Esophagus muscularis mucosa (tissue), 4 donors: ENCODE results near the gene SRSF3. TPM values are rescaled to one million over a fixed set of nuclear protein-coding genes. Genes with fewer than 3 reads are reported as not detected.
A peak's percentile ranks its signal among the peaks of the same experiment; 100 is the strongest.
"Not testable (repeated sequence)": the region's sequence is repeated elsewhere in the genome, so short reads cannot be mapped to it uniquely, and the experiment has no call there.

Source experiments
- DNase-seq: peaks from one replicate; pipeline ENCODE4 v3.0.0-alpha.2; 2017; ENCODE audit errors: extremely low spot score
- H3K27ac ChIP-seq, 4 donors: fragments of 200-600 bp; sonication (generic); replicated peaks in 1 of 4; 1 replicate in 3 of 4; 2 replicates in 1 of 4; pipeline ENCODE4 v1.5.1; 2016 to 2019; ENCODE audit warnings: mild to moderate bottlenecking in 1 of 4
- H3K27me3 ChIP-seq, 4 donors: fragments of 200-600 bp; sonication (generic); one replicate each; pipeline versions ENCODE4 v1.5.1 to v1.6.0; 2016 to 2019
- H3K36me3 ChIP-seq, 4 donors: fragments of 200-600 bp; sonication (generic); one replicate each; pipeline ENCODE4 v1.5.1; 2016 to 2019
- H3K4me1 ChIP-seq, 4 donors: fragments of 200-600 bp; sonication (generic); one replicate each; pipeline ENCODE4 v1.5.1; 2016 to 2019
- H3K4me3 ChIP-seq, 4 donors: fragments of 200-600 bp; sonication (generic); 1 replicate in 2 of 4; 2 replicates in 2 of 4; pipeline ENCODE4 v1.5.1; 2016 to 2019; ENCODE audit warnings: mild to moderate bottlenecking in 4 of 4, moderate library complexity in 1 of 4
- H3K9me3 ChIP-seq, 4 donors: fragments of 200-600 bp; sonication (generic); 1 replicate in 3 of 4; 2 replicates in 1 of 4; pipeline ENCODE4 v1.5.1; 2016 to 2019
- EP300 ChIP-seq: sonication (generic); formaldehyde crosslinking; IDR thresholded peaks from one replicate; pipeline ENCODE4 v1.6.1; 2017; ENCODE audit warnings: antibody characterized with exemption
- POLR2A ChIP-seq: fragments of 450-650 bp; IDR thresholded peaks from one replicate; pipeline ENCODE4 v1.6.1; 2017; ENCODE audit warnings: antibody characterized with exemption, moderate library complexity, mild to moderate bottlenecking, low read depth
- POLR2AphosphoS5 ChIP-seq, 2 donors: sonication (generic); formaldehyde crosslinking; IDR thresholded peaks; one replicate each; pipeline ENCODE4 v1.6.1; 2017; ENCODE audit warnings: antibody characterized with exemption in 2 of 2
- WGBS: methylation state at CpG from one replicate; pipeline ENCODE4 v1.1.5; 2018; 5-methylcytosine and 5-hydroxymethylcytosine counted together
- intact Hi-C: fragments of 100-400 bp; cut with DNase I; formaldehyde crosslinking; loops from one replicate; pipeline ENCODE4 v1.15.1; 2023
- total RNA-seq, 4 donors: library from RNA; depleted of rRNA; stranded (reverse); fragments of >200 nt; gene quantifications; one replicate each; pipeline versions ENCODE4 v1.1.0 to v1.2.1, GENCODE V29; 2016
- TF ChIP-seq, protein P1 (sequence below), 3 experiments: fragments of 200-600 bp in 2 of 3; fragments of 450-650 bp in 1 of 3; sonication (generic) in 2 of 3; IDR thresholded peaks; one replicate each; pipeline ENCODE4 v1.5.1; 2017 to 2019; ENCODE audit warnings: antibody characterized with exemption in 3 of 3, mild to moderate bottlenecking in 2 of 3, moderate library complexity in 1 of 3

SRSF3 gene
- total RNA-seq, 4 donors from 2014 or later: 149 to 226 (median 180) TPM

DNA sequence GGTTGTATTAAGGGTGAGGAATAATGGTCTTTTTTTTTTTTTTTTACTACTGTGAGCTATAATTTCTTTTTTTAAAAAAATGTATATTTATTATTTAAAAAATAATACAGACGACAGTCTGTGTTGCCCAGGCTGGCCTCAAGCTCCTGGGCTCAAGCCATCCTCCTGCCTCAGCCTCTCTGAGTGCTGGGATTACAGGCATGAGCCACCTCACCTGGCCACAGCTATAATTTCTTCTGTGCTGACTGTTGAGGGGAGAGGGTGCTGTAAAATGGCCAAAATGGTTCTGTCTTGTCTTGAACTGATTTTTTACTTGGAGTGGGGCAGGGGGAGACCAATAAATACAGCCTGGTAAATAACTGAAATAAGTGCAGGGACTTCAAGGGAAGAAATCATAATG lies 3.6 kb downstream of the SRSF3 start:
- peaks cover 53 to 63% (median 58%) of the 10 kb centered on the region in 4 donors for H3K36me3 ChIP-seq
- intact Hi-C loops: loop anchor here (5.0 kb wide), 1 partner anchor 155 kb away; the partner anchor contains the start of genes KCTD20 and PXT1
- WGBS: 10% methylated on average over 1 of the region's 1 CpG
- H3K4me1 ChIP-seq: peaks cover 67 to 74% (median 73%) of the 10 kb centered on the region in 4 donors
- no peaks in the 10 kb centered on the region for H3K27me3 ChIP-seq
- no peak for TF ChIP-seq POLR2A
- no peak for TF ChIP-seq EP300
- TF ChIP-seq, protein P1, sequence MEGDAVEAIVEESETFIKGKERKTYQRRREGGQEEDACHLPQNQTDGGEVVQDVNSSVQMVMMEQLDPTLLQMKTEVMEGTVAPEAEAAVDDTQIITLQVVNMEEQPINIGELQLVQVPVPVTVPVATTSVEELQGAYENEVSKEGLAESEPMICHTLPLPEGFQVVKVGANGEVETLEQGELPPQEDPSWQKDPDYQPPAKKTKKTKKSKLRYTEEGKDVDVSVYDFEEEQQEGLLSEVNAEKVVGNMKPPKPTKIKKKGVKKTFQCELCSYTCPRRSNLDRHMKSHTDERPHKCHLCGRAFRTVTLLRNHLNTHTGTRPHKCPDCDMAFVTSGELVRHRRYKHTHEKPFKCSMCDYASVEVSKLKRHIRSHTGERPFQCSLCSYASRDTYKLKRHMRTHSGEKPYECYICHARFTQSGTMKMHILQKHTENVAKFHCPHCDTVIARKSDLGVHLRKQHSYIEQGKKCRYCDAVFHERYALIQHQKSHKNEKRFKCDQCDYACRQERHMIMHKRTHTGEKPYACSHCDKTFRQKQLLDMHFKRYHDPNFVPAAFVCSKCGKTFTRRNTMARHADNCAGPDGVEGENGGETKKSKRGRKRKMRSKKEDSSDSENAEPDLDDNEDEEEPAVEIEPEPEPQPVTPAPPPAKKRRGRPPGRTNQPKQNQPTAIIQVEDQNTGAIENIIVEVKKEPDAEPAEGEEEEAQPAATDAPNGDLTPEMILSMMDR (IDR thresholded peaks at IDR 0.05): no peak
- H3K4me3 ChIP-seq: peak overlapping the region; percentile 75 to 85 (median 78)
- H3K9me3 ChIP-seq: no peaks in the 10 kb centered on the region
- DNase-seq: no peak
- peak overlapping the region in 1 of 4 donors; percentile 99 for H3K27ac ChIP-seq

DNA sequence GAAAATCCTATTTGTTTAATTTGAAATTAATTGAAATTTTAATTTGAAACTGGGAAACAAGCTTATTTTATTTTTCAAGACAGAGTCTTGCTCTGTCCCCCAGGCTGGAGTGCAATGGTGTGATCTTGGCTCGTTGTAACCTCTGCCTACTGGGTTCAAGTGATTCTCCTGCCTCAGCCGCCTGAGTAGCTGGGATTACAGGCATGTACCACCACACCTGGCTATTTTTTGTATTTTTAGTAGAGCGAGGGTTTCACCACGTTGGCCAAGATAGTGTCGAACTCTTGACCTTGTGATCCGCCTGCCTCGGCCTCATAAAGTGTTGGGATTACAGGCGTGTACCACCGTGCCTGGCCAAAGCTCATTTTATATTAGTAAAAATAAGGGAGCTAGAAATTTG lies 4.2 kb downstream of the SRSF3 start:
- peak overlapping the region; percentile 75 to 85 (median 78) for H3K4me3 ChIP-seq
- H3K9me3 ChIP-seq: no peaks in the 10 kb centered on the region
- intact Hi-C loops: loop anchor here (5.0 kb wide), 1 partner anchor 156 kb away; the partner anchor contains the start of genes KCTD20 and PXT1
- peaks cover 59 to 69% (median 64%) of the 10 kb centered on the region in 4 donors for H3K36me3 ChIP-seq
- peaks cover 68 to 74% (median 73%) of the 10 kb centered on the region in 4 donors for H3K4me1 ChIP-seq
- no peaks in the 10 kb centered on the region for H3K27me3 ChIP-seq
- TF ChIP-seq, protein P1 (IDR thresholded peaks at IDR 0.05): no peak
- TF ChIP-seq POLR2A: no peak
- no peak for TF ChIP-seq EP300
- no peak for TF ChIP-seq POLR2AphosphoS5 (IDR thresholded peaks at IDR 0.05)
- H3K27ac ChIP-seq: peak overlapping the region in 3 of 4 donors; percentile 2 to 99 (median 54)
- 31% methylated on average over 9 of the region's 9 CpGs for WGBS
- DNase-seq: no peak

DNA sequence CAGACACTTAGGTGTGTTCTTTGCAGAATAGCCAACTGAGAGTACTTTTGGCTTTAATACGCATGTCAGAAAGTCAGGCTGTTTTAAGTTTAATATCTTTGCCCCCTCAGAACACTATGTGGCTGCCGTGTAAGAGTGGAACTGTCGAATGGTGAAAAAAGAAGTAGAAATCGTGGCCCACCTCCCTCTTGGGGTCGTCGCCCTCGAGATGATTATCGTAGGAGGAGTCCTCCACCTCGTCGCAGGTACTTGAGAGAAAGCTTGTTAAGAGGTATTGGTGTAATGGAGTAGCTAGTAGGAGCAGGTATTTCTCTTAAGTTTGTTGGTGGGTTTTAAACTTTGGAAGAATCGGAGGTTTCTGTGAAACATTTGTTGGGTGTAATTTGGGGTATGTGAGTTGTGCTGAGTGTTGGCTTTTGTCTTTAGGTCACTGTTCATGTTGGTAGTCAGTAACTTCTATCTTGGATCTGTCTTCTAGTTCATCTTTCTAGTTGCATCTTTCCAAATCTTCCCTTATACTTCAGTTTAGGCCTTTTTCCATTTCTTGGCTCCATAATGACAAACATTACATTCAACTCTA lies 4.7 kb downstream of the SRSF3 start:
- H3K27me3 ChIP-seq: no peaks in the 10 kb centered on the region
- intact Hi-C loops: loop anchor here (5.0 kb wide), 1 partner anchor 157 kb away; the partner anchor contains the start of genes KCTD20 and PXT1
- peaks cover 64 to 74% (median 69%) of the 10 kb centered on the region in 4 donors for H3K36me3 ChIP-seq
- no peak for DNase-seq
- WGBS: 52% methylated on average over 11 of the region's 11 CpGs
- no peaks in the 10 kb centered on the region for H3K9me3 ChIP-seq
- peak overlapping the region; percentile 75 to 85 (median 78) for H3K4me3 ChIP-seq
- no peak for TF ChIP-seq EP300
- TF ChIP-seq POLR2AphosphoS5 (IDR thresholded peaks at IDR 0.05): no peak
- no peak for TF ChIP-seq POLR2A
- TF ChIP-seq, protein P1 (IDR thresholded peaks at IDR 0.05): no peak
- H3K27ac ChIP-seq: peak overlapping the region in 3 of 4 donors; percentile 18 to 99 (median 54)
- peaks cover 63 to 74% (median 73%) of the 10 kb centered on the region in 4 donors for H3K4me1 ChIP-seq

DNA sequence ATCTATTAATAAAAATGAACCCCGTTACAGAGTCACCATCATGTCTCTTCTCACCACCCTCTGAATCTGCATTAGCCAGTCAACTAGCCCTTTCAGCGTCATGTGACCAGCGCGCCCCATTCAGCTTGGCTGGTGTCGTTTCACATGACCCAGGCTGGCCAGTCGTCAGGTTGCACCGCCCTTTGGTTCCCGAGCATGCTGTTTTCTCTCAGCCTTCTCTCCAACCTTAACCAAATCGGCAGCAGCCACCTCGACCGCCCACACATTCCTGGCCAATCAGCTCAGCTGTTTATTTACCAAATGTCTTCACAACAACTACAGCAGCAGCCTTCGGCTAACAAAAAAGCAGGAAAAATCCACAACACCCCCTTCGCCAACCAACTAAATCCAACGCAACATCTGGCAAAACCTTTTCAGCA lies 5.6 kb downstream of the SRSF3 start:
- TF ChIP-seq POLR2AphosphoS5 (IDR thresholded peaks at IDR 0.05) (peak; percentile 12 to 20), POLR2A (no peak)
- Histone ChIP-seq H3K4me3 (peak overlapping the region; percentile 75 to 85 (median 78)), H3K36me3 (peaks cover 71 to 84% (median 79%) of the 10 kb centered on the region in 4 donors), H3K4me1 (peaks cover 70 to 83% (median 82%) of the 10 kb centered on the region in 4 donors), H3K9me3 (no peaks in the 10 kb centered on the region), H3K27me3 (no peaks in the 10 kb centered on the region), H3K27ac (peak overlapping the region; percentile 18 to 99 (median 44))
- 55% methylated on average over 14 of the region's 14 CpGs for WGBS
- DNase-seq: no peak
- intact Hi-C loops: loop anchor here (5.0 kb wide), 1 partner anchor 157 kb away; the partner anchor contains the start of genes KCTD20 and PXT1

DNA sequence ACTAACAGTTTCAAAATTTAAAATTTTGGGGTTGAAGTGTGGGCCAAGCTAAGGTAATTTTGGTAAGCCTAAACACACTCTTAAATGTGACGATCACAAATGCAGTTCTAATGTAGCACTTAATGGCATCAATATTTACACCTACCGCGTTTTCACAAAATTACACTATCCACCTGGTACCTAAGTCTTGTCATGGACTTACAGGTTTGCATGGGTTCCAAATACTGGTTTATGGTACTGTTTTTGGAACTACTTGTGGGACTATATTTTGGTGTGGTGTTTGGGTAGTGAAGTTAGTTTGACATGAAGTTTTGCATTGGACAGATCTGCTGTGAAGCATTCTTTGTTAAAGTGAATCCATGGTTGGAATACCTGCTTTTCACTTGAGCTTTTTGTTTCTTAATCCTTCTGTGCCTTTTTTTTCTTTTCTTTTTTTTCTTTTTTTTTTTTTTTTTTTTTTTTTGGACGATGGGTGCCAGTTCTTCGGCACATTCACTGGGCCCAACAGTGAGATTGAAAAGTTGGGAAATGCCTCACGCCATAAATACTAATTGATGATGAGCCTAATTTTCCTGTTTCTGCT lies 6.5 kb downstream of the SRSF3 start:
- intact Hi-C loops: no loop called here

DNA sequence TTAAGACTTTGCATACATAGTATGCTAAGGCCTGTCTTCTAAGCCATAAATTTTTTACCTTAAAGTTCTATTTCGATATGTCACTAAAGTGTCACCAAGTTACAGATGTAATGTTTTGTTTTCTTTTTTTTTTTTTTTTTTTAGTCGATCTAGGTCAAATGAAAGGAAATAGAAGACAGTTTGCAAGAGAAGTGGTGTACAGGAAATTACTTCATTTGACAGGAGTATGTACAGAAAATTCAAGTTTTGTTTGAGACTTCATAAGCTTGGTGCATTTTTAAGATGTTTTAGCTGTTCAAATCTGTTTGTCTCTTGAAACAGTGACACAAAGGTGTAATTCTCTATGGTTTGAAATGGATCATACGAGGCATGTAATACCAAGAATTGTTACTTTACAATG lies 7.7 kb downstream of the SRSF3 start:
- H3K4me3 ChIP-seq, H3K9me3 ChIP-seq, DNase-seq, H3K27me3 ChIP-seq, intact Hi-C loops: not testable (repeated sequence)
- H3K36me3 ChIP-seq: peaks cover 77 to 100% (median 89%) of the 10 kb centered on the region in 4 donors
- peak overlapping the region in 3 of 4 donors; percentile 1 to 99 (median 56) for H3K27ac ChIP-seq
- H3K4me1 ChIP-seq: peaks cover 88 to 100% (median 100%) of the 10 kb centered on the region in 4 donors
- WGBS: 49% methylated on average over 3 of the region's 3 CpGs

More for the DNA sequence above, 6.5 kb downstream of the SRSF3 start:
- Histone ChIP-seq H3K9me3 (no peaks in the 10 kb centered on the region), H3K27ac (peak overlapping the region; percentile 1 to 99 (median 29)), H3K4me1 (peaks cover 79 to 92% (median 90%) of the 10 kb centered on the region in 4 donors), H3K36me3 (peaks cover 75 to 92% (median 83%) of the 10 kb centered on the region in 4 donors), H3K4me3 (peak overlapping the region; percentile 75 to 85 (median 78)), H3K27me3 (no peaks in the 10 kb centered on the region)
- DNase-seq: no peak
- WGBS: 53% methylated on average over 6 of the region's 6 CpGs
- no peak for TF ChIP-seq EP300
- TF ChIP-seq POLR2A: no peak
- TF ChIP-seq, protein P1 (IDR thresholded peaks at IDR 0.05): no peak
- TF ChIP-seq POLR2AphosphoS5 (IDR thresholded peaks at IDR 0.05): no peak
